Activated naive CD8-positive, alpha-beta T cell treated with anti-CD3 and anti-CD28 coated beads, Interleukin-2, amount 50 U/mL, for 16 hours (primary cell): ENCODE measurements around the gene LRRC40.
A peak's percentile ranks its signal among the peaks of the same experiment; 100 is the strongest.
"Not testable (repeated sequence)": the region's sequence is repeated elsewhere in the genome, so short reads cannot be mapped to it uniquely, and the experiment has no call there.

Source experiments
- DNase-seq: peaks from one replicate; pipeline ENCODE4 v3.0.0-alpha.2; 2020; ENCODE audit warnings: low read depth, low spot score

Gene LRRC40

GRCh38 chr1:70205434-70206118 is at the start of gene LRRC40:
LRRC40 (minus strand) TSS chr1:70205579; CDS start chr1:70205540, 39 bp downstream.
- DNase-seq = peak; percentile 88

DNA sequence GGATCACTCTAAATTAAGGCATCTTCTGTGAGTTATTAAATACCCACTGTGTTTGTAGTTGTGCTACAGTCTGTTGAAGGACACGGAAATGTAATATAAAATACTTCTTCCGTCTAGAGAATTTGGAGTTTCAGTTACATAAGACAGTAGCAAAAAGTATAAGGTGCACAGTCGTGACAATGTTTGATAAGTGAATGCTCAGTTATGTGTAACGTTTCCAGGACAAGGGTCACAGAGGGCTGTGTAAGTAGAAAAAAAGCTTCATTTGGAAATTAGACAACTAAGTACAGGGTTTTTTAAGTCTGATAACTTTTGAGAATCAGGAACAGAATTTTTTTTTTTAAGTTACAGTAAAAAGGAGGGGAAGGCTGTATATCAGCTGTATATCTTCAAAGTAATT is 43.4 kb upstream of the LRRC40 start:
- DNase-seq = no peak

DNA sequence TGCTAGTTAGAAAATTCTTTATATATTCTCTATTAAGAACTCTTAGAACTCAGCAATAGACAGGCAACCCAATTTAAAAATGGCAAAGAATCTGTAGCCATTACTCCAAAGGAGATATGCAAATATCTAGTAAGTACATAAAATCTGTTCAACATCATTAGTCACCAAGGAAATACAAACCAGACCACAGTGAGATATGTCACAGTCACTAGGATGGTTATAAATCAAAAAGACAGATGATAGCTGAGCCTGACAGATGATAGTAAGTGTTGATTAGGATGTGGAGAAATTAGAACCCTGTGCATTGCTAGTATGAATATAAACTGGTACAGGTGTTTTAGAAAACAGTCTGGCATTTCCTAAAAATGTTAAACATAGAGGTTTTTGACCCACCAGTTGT is 42.4 kb upstream of the LRRC40 start:
- DNase-seq = no peak

- no peak for DNase-seq
These were observed 41.7 kb upstream of the LRRC40 start for GRCh38 chr1:70247122-70247521.

GRCh38 chr1:70239940-70240339 is 34.6 kb upstream of the LRRC40 start:
- no peak for DNase-seq

- DNase-seq = no peak
These were observed 29.4 kb upstream of the LRRC40 start for GRCh38 chr1:70234733-70235132.

- no peak for DNase-seq
These were observed 26.1 kb upstream of the LRRC40 start for GRCh38 chr1:70231475-70231874.

DNA sequence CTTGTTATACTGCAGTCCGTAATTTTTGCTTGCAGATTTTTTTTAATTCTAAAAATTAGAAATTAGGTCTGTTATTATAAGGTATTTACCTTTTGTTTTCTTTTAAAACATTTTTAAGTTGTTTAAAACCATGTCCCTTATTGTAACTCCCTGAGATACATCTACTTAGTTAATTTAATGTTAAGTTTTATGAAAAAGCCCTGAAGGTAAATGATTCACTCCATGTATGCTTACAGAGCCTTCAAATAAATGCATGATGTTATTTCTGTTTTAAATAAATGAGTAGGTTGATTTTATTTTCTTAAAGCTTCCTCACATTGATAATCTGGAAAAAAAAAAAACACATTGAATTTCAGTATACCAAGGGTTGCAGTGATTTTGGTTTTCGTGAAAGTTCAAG is 23.3 kb upstream of the LRRC40 start:
- no peak for DNase-seq

GRCh38 chr1:70227439-70227838 is 22.1 kb upstream of the LRRC40 start:
- no peak for DNase-seq

DNA sequence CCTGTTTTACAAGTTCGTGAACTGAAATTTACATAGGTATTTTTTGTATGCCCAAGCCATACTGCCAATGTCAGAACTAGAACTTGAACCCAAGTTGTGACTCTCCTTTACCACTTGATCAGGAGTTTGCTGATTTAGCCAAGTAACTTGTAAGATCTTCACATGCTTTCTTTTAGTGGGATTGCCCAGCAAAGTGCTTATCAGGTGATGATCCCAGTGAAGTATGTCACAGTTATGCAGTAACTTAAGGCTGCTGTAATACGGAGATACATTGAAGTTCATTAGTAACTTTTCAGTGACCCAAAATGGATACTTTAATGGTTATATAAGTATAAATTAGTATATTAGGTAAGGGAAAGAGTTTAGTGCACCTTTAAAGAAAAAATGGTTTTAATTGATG is 19.6 kb upstream of the LRRC40 start:
- no peak for DNase-seq

- no peak for DNase-seq
These were observed 17.4 kb upstream of the LRRC40 start for GRCh38 chr1:70222716-70223235.

DNA sequence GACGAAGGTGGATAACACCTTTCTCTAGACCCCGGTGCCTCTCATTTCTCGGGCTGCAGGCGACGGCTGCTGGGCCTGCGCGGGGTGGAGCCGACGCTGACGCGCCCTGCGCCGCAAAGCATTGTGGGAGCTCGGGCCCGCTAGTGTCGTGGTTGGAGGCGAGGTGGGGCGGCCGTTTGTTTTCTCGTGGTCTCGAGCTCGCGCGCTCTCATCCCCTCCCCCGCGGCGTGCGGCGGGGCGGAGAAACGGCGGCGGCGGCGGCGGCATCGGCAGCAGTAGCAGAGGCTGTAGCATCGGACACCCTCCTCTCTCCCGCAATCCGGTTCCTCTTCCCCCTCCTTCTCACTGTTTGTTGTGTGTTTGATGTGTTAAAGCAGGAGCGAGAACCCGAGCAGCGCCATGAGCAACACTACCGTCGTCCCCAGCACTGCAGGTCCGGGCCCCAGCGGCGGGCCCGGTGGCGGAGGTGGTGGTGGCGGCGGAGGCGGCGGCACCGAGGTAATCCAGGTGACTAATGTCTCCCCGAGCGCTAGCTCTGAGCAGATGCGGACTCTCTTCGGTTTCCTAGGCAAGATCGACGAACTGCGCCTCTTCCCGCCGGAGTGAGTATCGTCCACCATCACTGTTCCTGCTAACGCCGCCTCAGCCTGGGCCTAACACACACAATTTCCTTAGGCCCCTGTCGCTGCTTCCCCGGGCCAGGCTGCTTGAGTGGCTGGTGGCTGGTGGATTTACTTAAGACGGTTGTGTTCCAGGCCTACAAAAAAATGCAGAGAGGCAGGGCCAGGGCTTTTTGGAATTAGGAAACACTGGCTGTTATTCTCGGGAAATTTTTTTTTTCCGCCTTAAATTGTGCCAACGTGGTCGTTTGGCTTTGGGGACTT is 16.1 kb upstream of the LRRC40 start, which contains the start of gene SRSF11:
SRSF11 (plus strand) TSS at position 143 of the 884 bp plus-strand sequence; CDS start at position 400, 257 bp downstream.
- peak; percentile 96 for DNase-seq

DNA sequence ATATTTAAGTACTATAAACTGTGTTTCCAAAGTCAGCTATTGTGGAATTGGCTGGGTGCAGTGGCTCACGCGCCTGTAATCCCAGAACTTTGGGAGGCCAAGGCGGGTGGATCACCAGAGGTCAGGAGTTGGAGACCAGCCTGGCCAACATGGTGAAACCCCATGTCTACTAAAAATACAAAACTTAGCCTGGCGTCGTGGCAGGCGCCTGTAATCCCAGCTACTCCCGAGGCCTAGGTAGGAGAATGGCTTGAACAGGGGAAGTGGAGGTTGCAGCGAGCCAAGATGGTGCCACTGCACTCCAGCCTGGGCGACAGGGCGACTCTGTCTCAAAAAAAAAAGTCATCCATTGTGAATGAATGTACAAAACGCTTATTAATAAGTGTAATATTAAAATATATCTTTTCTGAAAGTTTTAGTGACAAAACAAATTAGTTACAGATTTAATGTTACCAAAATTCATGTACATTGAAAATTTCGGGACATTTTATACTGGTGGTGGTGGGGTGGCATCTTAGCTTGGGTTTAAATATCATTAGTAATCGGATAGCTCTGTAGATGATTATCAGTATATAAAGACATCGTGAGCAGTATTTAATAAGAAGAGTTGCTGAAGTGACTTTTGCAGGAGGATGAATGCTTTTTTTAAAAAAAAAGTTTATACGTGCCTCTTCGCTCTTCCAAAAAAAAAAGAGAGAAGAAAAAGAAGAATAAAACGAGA is 15.3 kb upstream of the LRRC40 start:
- DNase-seq = no peak

DNA sequence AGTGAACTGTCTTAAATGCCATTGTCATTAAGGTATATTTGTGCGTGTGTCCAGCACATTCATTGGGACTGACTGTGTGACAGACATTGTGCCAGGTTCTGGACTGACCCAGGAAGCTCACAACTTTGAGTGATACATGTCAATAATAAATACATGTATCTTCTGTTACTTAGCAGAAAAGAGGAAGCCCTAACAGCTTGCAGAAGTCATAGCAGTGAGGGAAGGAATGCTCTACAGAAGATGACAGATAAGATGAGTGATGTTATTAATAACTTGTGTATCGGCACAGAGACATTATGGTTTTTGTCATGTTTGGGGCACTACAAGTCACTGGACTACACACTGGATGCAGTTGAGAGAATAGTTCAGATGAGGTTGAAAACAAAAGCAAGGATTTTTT is 14.6 kb upstream of the LRRC40 start:
- DNase-seq = no peak

DNA sequence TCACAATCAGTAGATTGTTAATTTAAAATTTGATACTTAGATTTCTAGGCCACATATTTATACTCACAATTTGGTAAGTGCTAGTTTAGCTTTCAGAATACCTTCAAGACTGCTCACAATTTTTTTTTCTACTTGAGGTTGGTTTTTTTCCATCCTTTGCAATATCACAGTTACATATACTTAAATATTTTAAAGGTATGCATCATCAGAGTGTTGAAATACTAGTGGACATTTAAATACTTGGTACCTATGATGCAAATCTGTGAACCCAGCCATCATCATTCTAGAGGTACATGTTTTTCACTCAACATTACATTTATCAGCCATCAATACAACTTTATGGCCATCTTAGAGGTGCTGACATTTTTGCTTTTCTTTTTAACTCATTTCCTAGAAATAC is 6.2 kb upstream of the LRRC40 start:
- no peak for DNase-seq

DNA sequence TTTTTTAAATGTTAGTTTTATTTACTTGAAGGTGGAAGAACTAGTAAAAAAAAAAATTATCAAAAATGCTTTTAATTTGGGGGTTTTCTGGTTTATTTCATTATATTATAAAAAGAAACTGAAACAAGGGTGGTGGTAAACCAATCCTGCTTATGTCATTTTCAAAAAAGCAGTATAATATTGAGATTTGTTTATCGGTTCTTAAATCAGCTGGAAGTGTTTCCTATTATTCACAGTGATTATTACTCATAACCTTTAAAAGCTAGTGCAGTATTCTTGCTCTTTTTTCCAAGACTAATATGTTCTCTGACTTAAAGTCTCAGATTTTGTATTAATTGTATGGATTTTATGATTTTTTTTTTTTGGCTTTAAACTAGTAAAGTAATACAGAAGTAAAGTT is 5.4 kb upstream of the LRRC40 start:
- no peak for DNase-seq

DNA sequence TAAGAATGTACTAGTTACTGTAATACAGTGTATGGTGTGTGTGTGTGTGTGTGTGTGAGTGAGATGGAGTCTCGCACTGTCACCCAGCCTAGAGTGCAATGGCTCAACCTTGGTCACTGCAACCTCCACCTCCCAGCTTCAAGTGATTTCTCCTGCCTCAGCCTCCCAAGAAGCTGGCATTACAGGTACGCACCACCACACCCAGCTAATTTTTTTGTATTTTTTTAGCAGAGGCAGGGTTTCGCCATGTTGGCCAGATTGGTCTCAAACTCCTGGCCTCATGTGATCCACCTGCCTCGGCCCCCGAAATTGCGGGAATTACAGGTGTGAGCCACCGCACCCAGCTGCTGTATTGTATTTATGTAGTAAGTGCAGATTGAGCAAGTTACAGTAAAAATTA is 2.9 kb upstream of the LRRC40 start:
- no peak for DNase-seq

- DNase-seq = no peak
These were observed 2.1 kb upstream of the LRRC40 start for GRCh38 chr1:70207492-70207891.

DNA sequence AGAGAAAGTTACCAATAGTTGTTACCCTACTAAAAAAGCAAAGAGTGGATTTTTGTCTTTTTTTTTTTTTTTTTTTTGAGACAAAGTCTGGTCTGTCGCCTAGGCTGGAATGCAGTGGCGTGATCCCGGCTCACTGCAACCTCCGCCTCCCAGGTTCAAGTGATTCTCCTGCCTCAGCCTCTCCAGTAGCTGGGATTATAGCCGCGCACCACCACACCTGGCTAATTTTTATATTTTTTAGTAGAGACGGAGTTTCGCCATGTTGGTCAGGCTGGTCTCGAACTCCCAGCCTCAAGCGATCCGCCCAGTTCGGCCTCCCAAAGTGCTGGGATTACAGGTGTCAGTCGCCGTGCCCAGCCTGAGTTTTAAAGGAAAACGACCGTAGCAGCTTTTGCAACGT is 1.5 kb upstream of the LRRC40 start:
- not testable (repeated sequence) for DNase-seq

- DNase-seq = no peak
These were observed 327 bp downstream of the LRRC40 start for GRCh38 chr1:70205071-70205433.

DNA sequence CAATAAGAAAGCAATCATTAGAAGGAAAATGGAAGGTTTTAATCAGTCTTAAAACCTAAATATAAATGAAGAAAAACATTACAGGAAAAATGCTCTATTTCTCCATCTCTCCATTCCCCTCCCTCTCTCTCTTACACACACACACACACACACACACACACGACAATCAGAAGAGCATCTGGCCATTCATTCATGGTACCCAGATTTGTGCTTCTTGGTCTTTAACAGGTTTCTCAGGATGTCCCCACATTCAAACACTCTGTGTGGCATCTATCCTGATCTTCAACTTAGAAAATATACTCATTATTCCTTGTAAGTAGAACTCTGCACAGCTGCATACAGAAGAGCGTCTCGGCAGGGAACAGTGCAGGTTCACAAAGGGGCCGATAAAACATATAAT is 779 bp downstream of the LRRC40 start:
- DNase-seq = no peak

- DNase-seq = no peak
These were observed 1.2 kb downstream of the LRRC40 start for GRCh38 chr1:70204139-70204538.
